K562 (cell line): ENCODE results near the gene RHOBTB3. TPM values are rescaled to one million over a fixed set of nuclear protein-coding genes. Genes with fewer than 3 reads are reported as not detected.
A peak's percentile ranks its signal among the peaks of the same experiment; 100 is the strongest.

Experiments used
- CBX5 ChIP-seq: IDR thresholded peaks from 2 replicates; pipeline ENCODE4 v1.6.1; 2014; ENCODE audit warnings: low read depth, borderline replicate concordance
- CHD1 ChIP-seq: fragments of 200-600 bp; sonication (generic); IDR thresholded peaks from one replicate; pipeline ENCODE4 v1.6.1; 2012; ENCODE audit warnings: mild to moderate bottlenecking, moderate library complexity, low read length, inconsistent platforms
- FOXA3 ChIP-seq, 2 experiments: fragments of 450-650 bp in 1 of 2; sonication (generic) in 1 of 2; formaldehyde crosslinking; IDR thresholded peaks in 1 of 2; conservative IDR thresholded peaks in 1 of 2; 2 replicates each; pipeline versions ENCODE4 v1.4.0 to v1.8.0; 2020 to 2022; ENCODE audit warnings: mild to moderate bottlenecking in 2 of 2, missing genetic modification reagents in 1 of 2
- FOXK2 ChIP-seq, 2 experiments: fragments of 450-650 bp; IDR thresholded peaks in 1 of 2; conservative IDR thresholded peaks in 1 of 2; 2 replicates each; pipeline ENCODE4 v1.6.1; 2016; ENCODE audit warnings: low read depth in 2 of 2, mild to moderate bottlenecking in 1 of 2
- FOXM1 ChIP-seq, 2 experiments: fragments of 450-650 bp in 1 of 2; sonication (generic) in 1 of 2; formaldehyde crosslinking in 1 of 2; IDR thresholded peaks; 2 replicates each; pipeline versions ENCODE4 v1.6.1 to v1.9.0; 2017 to 2022; ENCODE audit warnings: low read depth in 2 of 2, mild to moderate bottlenecking in 2 of 2, missing genetic modification reagents in 1 of 2, moderate library complexity in 1 of 2
- ILF3 ChIP-seq: fragments of 450-650 bp; IDR thresholded peaks from 2 replicates; pipeline ENCODE4 v1.6.1; 2018; ENCODE audit warnings: antibody characterized with exemption, mild to moderate bottlenecking, moderate library complexity, borderline replicate concordance
- JUN ChIP-seq, 2 experiments: sonication (generic) in 1 of 2; formaldehyde crosslinking in 1 of 2; IDR thresholded peaks; 2 replicates each; pipeline versions ENCODE4 v1.6.1 to v1.8.0; 2012 to 2022; ENCODE audit warnings: borderline replicate concordance in 2 of 2, mild to moderate bottlenecking in 2 of 2, improper control_type of control experiment in 1 of 2, low read depth in 1 of 2, low read length in 1 of 2, missing genetic modification reagents in 1 of 2
- JUND ChIP-seq, 2 experiments: IDR thresholded peaks; 2 replicates in 1 of 2; 3 replicates in 1 of 2; pipeline ENCODE4 v1.6.1; 2011; ENCODE audit warnings: borderline replicate concordance in 2 of 2, low read depth in 2 of 2, low read length in 2 of 2, improper control_type of control experiment in 1 of 2, missing biosample characterization in 1 of 2, missing genetic modification characterization in 1 of 2, missing genetic modification reagents in 1 of 2
- KDM5B ChIP-seq: fragments of 200-600 bp; sonication (generic); IDR thresholded peaks from 2 replicates; pipeline ENCODE4 v1.6.1; 2012; ENCODE audit warnings: low read depth, mild to moderate bottlenecking, moderate library complexity, low read length, control low read depth, inconsistent platforms; ENCODE audit not compliant: insufficient replicate concordance
- MYC ChIP-seq, 2 experiments: fragments of 250-450 bp in 1 of 2; sonication (Bioruptor Pico) in 1 of 2; IDR thresholded peaks; 2 replicates each; pipeline versions ENCODE4 v1.5.1 to v1.6.1; 2012 to 2021; ENCODE audit warnings: low read depth in 2 of 2, borderline replicate concordance in 1 of 2, improper control_type of control experiment in 1 of 2, low read length in 1 of 2, mild to moderate bottlenecking in 1 of 2, moderate library complexity in 1 of 2
- PML ChIP-seq: IDR thresholded peaks from 2 replicates; pipeline ENCODE4 v1.6.1; 2012; ENCODE audit warnings: low read length, inconsistent platforms
- RBBP5 ChIP-seq: fragments of 200-600 bp; sonication (generic); IDR thresholded peaks from 2 replicates; pipeline ENCODE4 v1.6.1; 2012; ENCODE audit warnings: borderline replicate concordance, mild to moderate bottlenecking, low read length, control low read depth, inconsistent platforms; ENCODE audit not compliant: insufficient read depth, poor library complexity, severe bottlenecking
- SIX5 ChIP-seq, 2 experiments: IDR thresholded peaks; 2 replicates each; pipeline ENCODE4 v1.6.1; 2011; ENCODE audit warnings: low read length in 2 of 2, borderline replicate concordance in 1 of 2, low read depth in 1 of 2, mild to moderate bottlenecking in 1 of 2, moderate library complexity in 1 of 2; ENCODE audit not compliant: insufficient read depth in 1 of 2
- SP1 ChIP-seq: sonication (generic); formaldehyde crosslinking; IDR thresholded peaks from 2 replicates; pipeline ENCODE4 v1.8.1; 2022; ENCODE audit warnings: mild to moderate bottlenecking, missing genetic modification reagents
- SUPT5H ChIP-seq: fragments of 450-650 bp; IDR thresholded peaks from 2 replicates; pipeline ENCODE4 v1.6.1; 2016
- TAF1 ChIP-seq: IDR thresholded peaks from 2 replicates; pipeline ENCODE4 v1.6.1; 2011; ENCODE audit warnings: mild to moderate bottlenecking, low read length, moderate library complexity; ENCODE audit not compliant: insufficient read depth, control insufficient read depth, severe bottlenecking; ENCODE audit errors: extremely low read depth
- ZNF311 ChIP-seq: fragments of 250-450 bp; sonication (Bioruptor Pico); IDR thresholded peaks from 2 replicates; pipeline ENCODE4 v1.4.0; 2020; ENCODE audit warnings: mild to moderate bottlenecking, moderate library complexity
- polyA plus RNA-seq, 8 experiments: library from polyadenylated mRNA; depleted of rRNA in 4 of 8; stranded (reverse) in 5 of 8; unstranded in 3 of 8; fragments of >200 nt; fragmentation: Nextera tagmentation in 2 of 8; fragmentation: Illumina TruSeq in 1 of 8; extraction: Ambion mirVana in 2 of 8; extraction: Trizol in 1 of 8; gene quantifications; 2 replicates each; pipeline versions ENCODE4 v1.2.1 to v1.2.3, GENCODE V29; 2011 to 2014; ENCODE audit warnings: inconsistent platforms in 1 of 8, missing spikeins in 1 of 8
- total RNA-seq, 7 experiments: library from RNA; depleted of rRNA in 6 of 7; stranded (reverse); fragments of >200 nt in 6 of 7; fragmentation: Illumina TruSeq in 2 of 7; extraction: Trizol in 2 of 7; gene quantifications; 2 replicates each; pipeline versions ENCODE4 v1.2.1 to v1.2.3, GENCODE V29; 2011 to 2021; ENCODE audit warnings: low replicate concordance in 1 of 7
- TF ChIP-seq, protein P1 (sequence below): fragments of 250-450 bp; sonication (Bioruptor Pico); IDR thresholded peaks from 2 replicates; pipeline ENCODE4 v1.8.0; 2022; ENCODE audit warnings: inconsistent platforms

RHOBTB3 gene
- total and polyA plus RNA-seq, 9 of the 15 experiments (the other 6 are each of a cell fraction or from before 2014, with no cell fraction given) = 39.7 to 143 (median 115) TPM

GRCh38 chr5:95711501-95712346 is 19.4 kb upstream of the RHOBTB3 start (continued):
- TF ChIP-seq KDM5B = peak; percentile 51
- TF ChIP-seq ZNF311 (CRISPR knock-in tag) = 0 out of 2 replicates have a peak, but pooled peaks have one; percentile 9
- TF ChIP-seq PML = peak; percentile 16; the same call in 1 of the 2 replicates
- TF ChIP-seq SUPT5H = peak; percentile 72; the same call in 1 of the 2 replicates
- TF ChIP-seq RBBP5 = peak; percentile 12
- TF ChIP-seq FOXK2 (conservative IDR thresholded peaks at IDR 0.05 in 1 of 2, IDR thresholded peaks at IDR 0.05 in 1 of 2; ENCODE audit: low read depth in 2 of 2) = 0 out of 4 replicates have a peak, but pooled peaks of 1 of the 2 experiments have one; percentile 19
- TF ChIP-seq SIX5 (IDR thresholded peaks at IDR 0.05; ENCODE audit: borderline replicate concordance in 1 of 2, insufficient read depth in 1 of 2, low read depth in 1 of 2, low read length in 2 of 2) = no peak
- TF ChIP-seq JUN (IDR thresholded peaks at IDR 0.05; ENCODE audit: borderline replicate concordance, low read depth, low read length) = no peak
- TF ChIP-seq JUN (CRISPR knock-in tag; IDR thresholded peaks at IDR 0.05; ENCODE audit: borderline replicate concordance) = 0 out of 2 replicates have a peak, but pooled peaks have one; percentile 15
- peak; percentile 13; the same call in 1 of the 2 replicates for TF ChIP-seq FOXM1 (IDR thresholded peaks at IDR 0.05; ENCODE audit: low read depth)
- TF ChIP-seq FOXM1 (CRISPR knock-in tag; IDR thresholded peaks at IDR 0.05; ENCODE audit: low read depth) = no peak
- no peak for TF ChIP-seq ILF3
- no peak for TF ChIP-seq CBX5
- 0 out of 2 replicates have a peak, but pooled peaks have one; percentile 4 for TF ChIP-seq JUND (IDR thresholded peaks at IDR 0.05; ENCODE audit: borderline replicate concordance, low read depth, low read length)
- no peak; the same call in 2 of the 3 replicates for TF ChIP-seq JUND (tag; IDR thresholded peaks at IDR 0.05; ENCODE audit: borderline replicate concordance, low read depth, low read length)
- TF ChIP-seq SP1 (CRISPR knock-in tag) = 0 out of 2 replicates have a peak, but pooled peaks have one; percentile 39
- no peak for TF ChIP-seq MYC (IDR thresholded peaks at IDR 0.05; ENCODE audit: low read depth, low read length)
- TF ChIP-seq MYC (CRISPR knock-in tag; IDR thresholded peaks at IDR 0.05; ENCODE audit: borderline replicate concordance, low read depth) = no peak
- TF ChIP-seq FOXA3 (CRISPR knock-in tag; conservative IDR thresholded peaks at IDR 0.05 in 1 of 2, IDR thresholded peaks at IDR 0.05 in 1 of 2) = peak in 1 of 2 experiments; percentile 5; a peak in 1 of 4 replicates
- peak; percentile 34 for TF ChIP-seq CHD1
- TF ChIP-seq TAF1 = peak; percentile 25
- TF ChIP-seq, protein P1, sequence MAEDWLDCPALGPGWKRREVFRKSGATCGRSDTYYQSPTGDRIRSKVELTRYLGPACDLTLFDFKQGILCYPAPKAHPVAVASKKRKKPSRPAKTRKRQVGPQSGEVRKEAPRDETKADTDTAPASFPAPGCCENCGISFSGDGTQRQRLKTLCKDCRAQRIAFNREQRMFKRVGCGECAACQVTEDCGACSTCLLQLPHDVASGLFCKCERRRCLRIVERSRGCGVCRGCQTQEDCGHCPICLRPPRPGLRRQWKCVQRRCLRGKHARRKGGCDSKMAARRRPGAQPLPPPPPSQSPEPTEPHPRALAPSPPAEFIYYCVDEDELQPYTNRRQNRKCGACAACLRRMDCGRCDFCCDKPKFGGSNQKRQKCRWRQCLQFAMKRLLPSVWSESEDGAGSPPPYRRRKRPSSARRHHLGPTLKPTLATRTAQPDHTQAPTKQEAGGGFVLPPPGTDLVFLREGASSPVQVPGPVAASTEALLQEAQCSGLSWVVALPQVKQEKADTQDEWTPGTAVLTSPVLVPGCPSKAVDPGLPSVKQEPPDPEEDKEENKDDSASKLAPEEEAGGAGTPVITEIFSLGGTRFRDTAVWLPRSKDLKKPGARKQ (CRISPR knock-in tag) = no peak
